HG02943 (cell line): ENCODE results near the gene TRMT1.
A peak's percentile ranks its signal among the peaks of the same experiment; 100 is the strongest.
"Not testable (repeated sequence)": the region's sequence is repeated elsewhere in the genome, so short reads cannot be mapped to it uniquely, and the experiment has no call there.

Experiments
- ATAC-seq: cut with Tn5 transposase; IDR thresholded peaks from one replicate; pipeline ENCODE4 v1.9.1; 2021; ENCODE audit warnings: mild to moderate bottlenecking, low read depth, moderate library complexity; ENCODE audit not compliant: unreplicated experiment

Gene TRMT1

DNA sequence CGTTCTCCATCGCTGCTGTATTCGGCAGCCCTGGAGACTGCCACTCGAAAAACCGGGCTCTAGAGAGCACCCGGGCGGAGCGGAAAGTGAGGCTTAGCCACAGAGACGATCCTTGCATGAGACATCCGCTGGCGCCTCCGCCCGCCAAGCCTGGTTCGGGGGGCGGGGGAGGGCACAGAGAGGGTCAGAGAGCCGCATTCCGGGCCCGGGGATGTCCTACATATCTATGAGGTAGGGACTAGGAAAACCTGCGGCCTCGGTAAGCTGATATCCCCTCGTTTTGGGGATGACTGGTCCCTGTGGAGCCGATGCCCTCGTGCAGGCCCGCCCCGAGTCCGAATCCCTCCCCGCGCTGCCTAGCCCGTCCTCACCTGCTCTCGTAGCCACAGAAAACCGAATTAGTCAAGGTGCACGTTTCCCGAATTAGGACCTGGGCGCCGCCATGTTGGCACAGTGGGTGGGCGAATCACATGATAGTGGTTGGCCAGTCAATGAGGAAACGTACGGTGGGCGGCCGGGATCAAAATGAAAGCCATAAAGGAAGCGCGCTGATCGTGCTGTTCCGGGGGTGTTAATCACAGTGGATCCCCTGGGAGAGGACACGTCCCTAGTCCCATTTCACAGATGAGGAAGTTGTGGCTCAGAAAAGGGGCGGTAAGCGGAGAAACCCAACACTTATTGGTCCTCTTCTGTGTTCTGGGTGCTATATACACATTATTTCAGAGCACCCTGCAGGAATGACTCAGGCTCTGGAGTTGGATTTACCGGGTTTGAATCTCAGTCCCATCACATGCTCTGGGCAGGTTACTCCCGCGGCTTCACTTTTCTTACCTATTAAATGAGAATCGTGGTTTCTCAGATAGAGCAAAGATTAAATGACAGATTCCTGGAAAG lies at the start of gene TRMT1:
Gene TRMT1 (minus strand): TSS at position 459 of the 894 bp plus-strand sequence. CDS start 341 bp downstream, at position 118.
- ATAC-seq, result peak; percentile 57

DNA sequence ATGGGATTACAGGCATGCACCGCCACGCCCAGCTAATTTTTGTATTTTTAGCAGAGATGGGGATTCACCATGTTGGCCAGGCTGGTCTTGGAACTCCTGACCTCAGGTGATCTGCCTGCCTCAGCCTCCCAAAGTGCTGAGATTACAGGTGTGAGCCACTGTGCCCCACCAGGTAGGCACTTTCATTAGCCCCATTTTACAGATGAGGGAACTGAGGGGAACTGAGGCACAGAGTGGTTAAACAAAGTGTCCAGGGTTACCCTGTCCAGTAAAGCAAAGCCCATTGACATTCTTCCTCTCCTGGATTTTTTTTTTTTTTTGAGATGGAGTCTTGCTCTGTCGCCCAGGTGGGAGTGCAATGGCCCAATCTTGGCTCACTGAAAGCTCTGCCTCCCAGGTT lies 49.6 kb upstream of the TRMT1 start:
- not testable (repeated sequence) for ATAC-seq

DNA sequence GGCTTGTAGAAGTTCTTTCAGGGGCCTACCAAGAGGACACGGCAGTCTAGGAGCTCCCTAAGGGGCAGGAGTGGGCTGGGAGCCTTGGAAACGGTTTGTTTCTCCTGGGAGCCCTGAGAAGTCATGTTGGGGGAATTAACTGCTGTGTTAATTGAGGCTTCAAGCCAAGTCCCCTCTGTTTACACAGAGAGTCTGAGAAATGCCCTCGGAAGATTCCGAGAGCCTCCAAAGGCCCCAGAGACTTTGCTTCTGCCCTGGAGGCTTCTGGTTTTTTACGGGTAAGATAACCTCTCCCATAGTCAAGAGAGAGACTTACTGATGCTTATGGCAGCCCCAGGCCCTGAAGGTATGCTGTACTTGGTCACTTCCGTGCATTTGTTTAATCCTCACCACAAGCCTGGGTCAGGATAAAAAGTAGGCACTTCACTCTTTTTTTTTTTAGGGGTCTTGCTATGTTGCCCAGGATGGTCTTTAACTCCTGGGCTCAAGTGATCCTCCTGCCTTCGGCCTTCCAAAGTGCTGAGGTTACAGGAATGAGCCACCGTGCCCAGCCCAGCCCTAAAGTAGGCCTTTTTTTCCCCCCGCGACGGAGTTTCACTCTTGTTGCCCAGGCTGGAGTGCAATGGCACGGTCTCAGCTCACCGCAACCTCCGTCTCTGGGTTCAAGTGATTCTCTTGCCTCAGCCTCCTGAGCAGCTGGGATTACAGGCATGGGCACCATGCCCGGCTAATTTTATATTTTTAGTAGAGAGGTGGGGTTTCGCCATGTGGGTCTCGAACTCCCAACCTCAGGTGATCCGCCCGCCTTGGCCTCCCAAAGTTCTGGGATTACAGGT lies 48.8 kb upstream of the TRMT1 start:
- ATAC-seq, result no peak

DNA sequence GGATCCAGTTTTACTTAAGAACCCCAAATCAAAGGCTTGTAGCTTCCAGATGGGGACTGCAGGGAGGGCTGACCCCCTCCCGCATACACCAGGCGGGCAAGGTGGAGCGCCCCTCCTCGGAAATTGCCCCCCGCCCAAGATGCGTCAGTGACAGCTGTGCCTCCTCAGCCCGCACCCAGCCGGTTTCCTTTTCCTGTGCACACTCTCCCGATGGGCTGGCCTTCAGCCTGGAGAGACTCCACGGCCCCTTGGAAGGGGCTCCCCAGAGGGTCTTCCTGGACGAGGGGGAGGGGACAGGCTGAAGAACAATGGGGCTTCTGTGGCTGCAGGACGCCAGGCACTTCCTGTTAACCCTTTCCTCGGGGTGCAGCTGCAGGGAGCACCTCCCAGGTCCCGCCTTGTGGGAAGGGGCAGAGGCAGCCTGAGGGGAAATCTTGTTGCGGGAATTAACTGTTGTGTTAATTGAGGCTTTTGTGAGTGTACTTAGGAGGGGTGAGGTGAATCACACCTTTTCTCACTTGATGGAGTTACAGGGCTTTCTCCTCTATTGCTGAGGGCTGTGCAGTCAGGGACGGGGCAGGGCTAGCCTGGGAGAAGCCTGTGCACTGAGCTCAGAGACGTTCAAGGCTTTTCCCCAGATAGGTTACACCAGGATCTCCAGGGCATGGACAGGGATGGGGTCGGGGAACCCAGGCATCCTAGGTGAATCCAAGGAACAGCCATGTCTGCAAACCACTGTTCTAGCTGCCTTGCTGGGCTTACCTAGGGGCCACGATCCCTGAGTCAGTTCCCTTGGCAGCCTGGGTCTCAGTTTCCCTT lies 48.0 kb upstream of the TRMT1 start:
- ATAC-seq, result no peak

DNA sequence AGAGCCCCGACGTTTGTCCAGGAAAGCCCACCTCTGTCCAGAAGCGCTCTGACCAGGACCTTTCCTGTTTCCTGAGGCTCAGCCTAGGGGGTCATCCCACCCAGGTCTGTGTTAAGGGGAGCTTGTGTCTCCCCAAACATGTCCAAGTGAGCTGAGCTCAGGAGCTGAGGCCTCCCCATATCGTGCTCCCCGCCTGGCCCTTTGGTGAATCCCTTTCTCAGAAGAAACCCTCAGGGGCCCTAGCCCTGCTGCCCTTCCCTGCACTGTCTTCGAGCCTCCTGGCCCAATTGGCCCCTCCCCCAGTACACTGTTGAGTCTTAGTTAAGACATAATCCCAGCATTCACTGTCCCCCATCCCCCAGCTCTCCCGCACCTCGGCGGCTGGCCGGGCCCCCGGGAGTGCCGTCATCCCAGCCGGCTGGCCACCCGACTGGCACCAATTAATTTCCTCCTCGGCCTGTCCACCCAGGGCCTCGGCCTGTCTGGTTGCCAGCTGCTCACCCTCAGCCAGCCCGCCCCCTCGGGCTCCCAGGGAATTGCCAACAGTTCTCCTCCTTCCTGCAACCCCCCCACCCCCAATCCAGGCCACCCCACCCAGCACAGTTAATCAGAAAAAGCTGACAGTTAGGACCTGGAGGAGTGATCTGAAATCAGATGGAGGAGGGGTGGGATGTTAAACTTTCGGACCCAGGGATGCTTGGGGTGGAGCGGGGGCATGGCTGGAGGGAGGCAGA lies 47.2 kb upstream of the TRMT1 start:
- no peak for ATAC-seq

DNA sequence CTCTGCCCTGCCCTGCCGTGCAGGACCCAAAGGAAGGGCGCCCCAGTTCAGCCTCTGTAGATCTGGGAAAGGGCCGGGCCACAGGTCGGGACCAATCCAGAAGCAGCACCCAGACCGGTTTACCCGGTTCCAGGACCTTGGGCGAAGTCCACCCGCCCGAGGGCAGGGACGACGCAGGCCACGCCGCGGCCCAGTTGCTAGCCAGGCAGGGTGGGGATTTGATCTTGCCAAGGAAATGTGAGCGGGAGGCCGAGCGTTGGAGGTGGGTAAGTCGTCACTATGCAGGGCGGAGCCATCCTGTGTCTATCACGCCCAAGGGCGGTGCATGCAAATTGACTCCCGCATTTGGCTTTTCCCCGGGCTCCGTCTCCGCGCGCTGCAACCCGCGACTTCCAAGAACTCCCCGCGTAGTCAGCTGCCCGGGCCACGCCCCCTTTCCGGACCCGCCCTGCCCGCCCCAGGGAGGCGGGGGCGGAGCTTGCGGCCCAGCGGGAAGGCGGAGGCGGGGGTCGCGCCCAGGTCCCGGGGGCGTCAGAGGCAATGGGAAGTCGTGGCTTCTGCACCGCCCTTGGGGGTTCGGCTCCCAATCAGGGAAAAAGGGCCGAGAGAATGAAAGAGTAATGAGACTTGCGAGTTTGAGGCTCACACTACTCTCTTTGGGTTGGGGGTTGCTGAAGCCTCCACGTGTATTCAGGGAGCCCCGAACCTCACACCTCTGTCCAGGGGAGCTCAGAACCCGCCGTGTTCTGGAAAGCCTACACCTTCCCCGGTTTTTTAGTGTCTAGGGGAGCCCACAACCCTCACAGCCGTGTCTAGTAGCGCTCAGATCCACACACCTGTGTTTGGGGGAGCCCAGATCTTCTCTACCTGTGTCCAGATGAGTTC lies 46.4 kb upstream of the TRMT1 start:
- ATAC-seq, result peak; percentile 37

DNA sequence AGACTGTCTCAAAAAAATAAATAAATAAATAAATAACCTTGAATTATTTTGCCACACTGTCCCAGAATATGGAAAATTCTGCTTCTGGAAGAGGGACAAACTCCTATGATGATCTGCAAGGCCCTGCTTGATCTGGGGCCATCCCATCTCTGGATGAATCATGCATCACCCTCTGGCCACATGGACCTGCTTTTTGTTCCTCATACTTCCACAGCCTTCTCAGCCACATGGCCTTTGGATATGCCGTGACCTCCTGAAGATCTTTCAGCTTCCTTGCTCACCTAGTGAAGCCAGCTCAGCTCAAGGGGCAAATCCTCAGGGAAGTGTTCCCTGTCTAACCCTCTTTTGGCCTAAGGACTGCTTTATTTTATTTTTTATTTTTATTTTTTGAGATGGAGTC lies 44.0 kb upstream of the TRMT1 start:
- no peak for ATAC-seq

DNA sequence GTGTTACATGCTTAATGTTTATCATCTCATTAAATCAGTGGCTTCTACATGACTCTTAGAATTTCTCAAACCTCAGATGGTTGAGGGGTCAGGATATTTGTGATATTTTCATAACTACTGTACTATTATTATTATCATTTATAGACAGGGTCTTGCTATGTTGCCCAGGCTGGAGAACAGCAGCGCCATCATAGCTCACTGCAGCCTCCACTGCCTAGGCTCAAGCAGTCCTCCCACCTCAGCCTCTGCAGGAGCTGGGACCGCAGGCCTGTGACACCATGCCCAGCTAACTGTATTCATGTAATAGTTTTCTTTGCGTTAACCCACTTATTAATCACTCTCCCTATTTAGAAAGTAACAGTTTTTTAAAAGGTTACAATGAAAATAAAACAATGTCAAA lies 43.2 kb upstream of the TRMT1 start:
- no peak for ATAC-seq

DNA sequence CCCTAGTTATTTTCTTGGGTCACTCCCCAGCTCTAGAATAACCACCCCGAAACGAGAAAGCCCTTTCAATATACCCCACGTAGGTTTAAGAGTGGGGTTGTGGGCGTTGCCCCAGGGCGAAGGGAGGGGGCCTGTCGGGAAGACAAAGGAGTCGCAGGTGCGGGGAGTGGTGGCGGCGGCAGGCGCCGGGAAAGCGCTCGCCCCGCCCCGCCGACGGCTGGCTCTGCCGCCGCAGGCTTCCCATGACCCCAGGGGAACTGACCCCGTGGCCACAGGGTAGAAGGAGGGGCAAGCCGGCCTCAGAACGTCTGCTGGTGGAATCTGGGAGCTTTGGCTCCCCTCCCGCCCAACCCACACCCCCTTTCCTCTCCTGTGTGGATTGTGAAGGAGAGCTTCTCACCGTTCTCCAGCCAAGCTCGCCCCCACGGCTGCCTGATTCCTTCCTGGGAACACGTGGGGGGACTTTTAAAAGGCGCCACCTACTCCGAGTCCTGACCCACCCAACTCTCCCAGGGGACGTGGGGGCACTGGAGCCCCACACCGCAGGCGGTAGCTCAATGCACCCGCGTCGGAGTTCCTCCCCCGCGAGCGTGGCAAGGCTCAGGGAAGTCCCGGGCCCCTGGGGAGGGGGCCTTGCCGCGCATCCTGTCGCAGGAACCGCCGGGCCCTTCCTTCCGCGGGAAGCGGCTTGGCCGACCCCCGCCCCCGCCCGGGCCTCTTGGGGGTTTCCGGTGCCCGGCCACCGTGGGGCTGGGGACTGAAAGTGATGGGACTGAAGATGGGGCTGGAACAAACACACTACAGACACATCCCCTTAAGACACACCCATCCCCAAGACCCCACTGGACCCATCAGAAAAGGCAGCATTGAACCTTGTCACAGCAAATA lies 39.2 kb upstream of the TRMT1 start:
- ATAC-seq, result no peak

DNA sequence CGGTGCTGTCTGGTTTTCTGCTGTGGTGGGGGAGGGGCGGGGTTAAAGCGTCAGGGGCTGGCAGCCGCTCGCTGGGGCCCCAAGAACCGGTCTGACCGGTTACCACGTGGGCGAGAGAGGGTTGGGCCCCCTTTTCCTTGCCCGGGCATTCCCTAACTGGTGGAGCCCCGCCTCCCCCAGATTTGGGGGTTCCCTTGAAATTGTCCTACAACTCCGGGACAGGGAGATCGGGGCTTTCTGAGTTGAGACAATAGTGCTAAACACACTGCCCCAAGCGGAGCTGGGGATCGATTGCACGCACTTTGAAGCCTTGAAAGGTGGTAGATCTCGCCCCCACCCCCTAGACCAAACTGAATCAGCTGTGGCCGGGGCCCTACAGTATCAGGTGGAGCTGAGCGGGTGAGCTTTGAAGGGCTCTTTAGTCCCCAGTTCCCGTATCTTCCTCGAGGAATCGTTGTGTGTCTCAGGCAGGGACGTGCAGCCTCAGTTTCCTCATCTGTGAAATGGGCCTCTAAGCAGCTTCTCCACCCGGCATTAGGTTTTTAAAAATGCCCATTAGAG lies 38.5 kb upstream of the TRMT1 start:
- no peak for ATAC-seq

DNA sequence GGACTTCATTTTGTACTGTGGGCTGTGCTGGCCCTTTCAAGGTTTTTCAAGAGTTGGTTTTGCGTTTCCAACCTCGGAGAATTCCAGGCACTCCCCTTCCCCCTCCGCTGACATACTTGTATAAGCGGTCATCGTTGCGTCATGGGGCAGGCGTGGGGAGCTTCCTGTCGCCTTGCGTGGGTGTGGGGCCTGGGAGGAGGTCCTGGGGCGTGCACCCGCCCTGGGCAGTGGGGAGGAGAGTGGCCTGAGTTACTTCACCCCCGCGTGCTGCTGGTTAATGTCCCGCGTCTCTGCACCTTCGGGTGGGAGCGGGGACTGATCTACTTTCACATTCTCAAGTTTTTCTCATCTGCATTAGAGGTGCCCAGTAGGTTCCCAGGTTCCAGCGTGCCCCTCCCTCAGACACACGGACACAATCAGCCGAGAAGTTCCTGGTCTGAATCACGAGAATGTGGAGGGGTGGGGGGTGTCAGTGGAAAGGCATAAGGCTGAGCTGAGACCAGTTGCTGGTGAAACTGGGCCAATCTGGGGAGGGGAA lies 37.8 kb upstream of the TRMT1 start:
- no peak for ATAC-seq

DNA sequence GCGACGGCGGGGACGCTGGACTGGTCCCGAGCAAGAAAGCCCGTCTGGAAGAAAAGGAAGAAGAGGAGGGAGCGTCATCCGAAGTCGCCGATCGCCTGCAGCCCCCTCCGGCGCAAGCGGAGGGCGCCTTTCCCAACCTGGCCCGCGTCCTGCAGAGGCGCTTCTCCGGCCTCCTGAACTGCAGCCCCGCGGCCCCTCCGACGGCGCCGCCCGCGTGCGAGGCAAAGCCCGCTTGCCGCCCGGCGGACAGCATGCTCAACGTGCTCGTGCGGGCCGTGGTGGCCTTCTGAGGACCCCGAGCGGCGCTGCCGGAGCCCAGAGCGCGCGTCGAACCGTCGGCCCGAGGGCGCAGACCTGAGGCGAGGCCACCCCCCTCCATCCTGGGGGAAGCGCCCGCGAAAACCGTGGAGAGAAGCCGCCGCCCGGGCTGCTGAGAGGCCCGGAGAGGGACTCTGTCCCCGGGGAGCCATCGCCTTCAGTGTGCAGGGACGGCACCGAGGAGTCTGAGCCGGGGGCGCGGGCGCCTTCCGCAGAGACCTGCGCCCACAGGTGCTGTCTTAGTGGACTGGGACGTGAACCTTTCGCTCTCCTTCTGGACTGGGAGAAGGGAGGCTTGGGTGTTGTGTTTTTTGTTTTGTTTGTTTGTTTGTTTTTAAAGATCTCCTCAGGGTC lies 37.2 kb upstream of the TRMT1 start:
- no peak for ATAC-seq

DNA sequence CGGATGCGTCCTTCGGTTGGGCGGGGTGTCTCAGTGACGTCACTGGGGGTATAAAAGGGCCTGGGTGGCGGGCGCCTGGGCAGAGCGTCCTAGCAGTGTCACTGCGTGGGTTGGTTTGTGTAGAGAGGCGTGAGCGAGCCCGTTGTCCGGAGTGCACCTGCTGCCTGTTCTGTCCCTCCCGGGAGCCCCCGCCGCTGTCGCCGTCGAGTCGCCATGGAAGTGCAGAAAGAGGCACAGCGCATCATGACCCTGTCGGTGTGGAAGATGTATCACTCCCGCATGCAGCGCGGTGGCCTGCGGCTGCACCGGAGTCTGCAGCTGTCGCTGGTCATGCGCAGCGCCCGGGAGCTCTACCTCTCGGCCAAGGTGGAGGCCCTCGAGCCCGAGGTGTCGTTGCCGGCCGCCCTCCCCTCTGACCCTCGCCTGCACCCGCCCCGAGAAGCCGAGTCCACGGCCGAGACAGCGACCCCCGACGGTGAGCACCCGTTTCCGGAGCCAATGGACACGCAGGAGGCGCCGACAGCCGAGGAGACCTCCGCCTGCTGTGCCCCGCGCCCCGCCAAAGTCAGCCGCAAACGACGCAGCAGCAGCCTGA lies 36.5 kb upstream of the TRMT1 start:
- ATAC-seq, result peak; percentile 29

DNA sequence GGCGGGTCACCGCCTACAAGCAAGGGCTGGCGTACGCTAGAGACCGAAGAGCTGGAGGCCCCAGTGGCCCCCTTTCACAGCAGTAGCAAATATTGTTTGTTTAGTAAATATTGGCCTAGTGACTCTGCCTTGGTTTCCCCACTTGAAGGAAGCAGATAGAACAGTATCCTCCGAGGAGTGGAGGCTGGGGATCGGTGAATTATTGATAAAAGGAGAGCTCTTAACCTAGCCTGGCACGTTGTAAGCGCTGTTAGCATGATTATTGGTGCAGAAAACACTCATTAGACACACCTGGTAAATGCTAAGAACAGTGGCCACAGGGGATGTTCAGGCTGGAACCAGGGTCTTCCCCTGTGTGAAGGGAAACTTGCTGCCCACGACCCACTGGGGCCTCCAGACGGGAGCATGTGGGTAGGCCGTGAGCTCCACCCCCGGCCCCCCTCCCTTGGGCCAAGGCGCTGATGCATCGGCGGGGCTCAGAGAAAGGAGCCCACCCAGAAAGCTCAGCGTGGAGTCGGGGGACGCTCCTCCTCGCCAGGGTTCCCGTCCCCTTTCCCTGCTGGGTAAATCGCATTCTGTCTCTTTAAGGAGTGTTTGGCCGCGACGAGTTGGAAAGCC lies 35.9 kb upstream of the TRMT1 start:
- ATAC-seq, result peak; percentile 3

DNA sequence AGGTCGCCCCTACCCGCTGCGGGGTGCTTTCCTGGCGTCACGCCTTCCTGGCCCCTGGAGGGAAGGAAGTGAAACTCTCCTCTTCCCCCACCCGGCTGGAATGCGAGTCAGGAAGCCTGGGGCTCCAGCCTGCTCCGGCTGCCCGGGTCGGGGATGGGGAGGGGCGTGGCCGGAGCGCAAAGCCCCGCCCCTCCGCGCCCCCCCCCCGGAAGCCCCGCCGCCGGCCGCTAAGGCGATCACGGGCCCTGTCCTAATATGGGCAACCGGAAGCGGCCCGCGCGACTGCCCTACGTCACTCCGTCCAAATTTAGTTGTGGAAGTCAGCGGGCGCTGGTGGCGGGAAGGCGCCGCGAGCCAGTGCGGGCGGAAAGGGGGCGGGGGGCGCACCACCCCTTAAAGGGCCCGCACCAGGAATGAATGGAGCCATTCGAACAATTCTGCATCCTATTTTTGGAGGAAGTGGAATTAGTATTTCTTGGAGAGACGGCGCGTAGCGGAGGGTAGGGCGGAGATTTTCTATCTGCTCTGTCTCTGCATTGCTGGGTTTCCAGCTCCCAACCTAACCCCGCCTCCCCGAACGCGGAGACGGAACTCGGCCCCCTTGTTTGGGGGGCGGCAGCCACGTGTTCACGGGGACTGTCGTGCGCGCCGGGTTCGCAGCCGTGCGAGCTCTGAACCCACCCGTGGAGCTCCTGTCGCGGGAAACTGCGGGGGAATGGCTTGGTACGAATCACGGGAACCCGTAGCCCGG lies 35.2 kb upstream of the TRMT1 start:
- ATAC-seq, result peak; percentile 34
